Measurements from ENCODE around the gene UTS2. TPM values are rescaled to one million over a fixed set of nuclear protein-coding genes. Genes with fewer than 3 reads are reported as not detected.

The UTS2 gene
- total RNA-seq, 4 donors from 2014 or later: not detected

DNA sequence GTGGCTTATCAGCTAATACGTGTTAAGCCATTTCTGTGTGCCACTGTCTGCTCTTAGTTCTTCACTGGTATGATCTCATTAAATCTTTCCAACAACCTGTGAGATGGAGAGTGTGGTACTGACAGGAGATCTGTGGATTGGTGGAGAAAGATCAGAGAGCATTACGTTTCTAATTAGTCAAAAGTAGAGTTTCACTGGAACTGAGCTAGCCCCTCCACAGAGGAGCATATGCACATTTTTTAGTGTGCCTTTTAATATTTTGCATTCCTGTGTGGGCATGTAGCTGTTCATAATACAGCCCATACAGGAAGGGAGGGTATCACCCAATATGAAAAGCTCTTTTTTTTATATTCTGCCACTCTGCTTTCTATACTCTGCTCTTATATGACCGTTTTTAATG, 31.6 kb downstream of the UTS2 start:
- Histone ChIP-seq H3K27ac (no peak overlapping the region), H3K4me1 (no peaks in the 10 kb centered on the region), H3K27me3 (no peaks in the 10 kb centered on the region), H3K9me3 (no peaks in the 10 kb centered on the region), H3K36me3 (no peaks in the 10 kb centered on the region), H3K4me3 (no peak overlapping the region)
- DNase-seq: no peak
- TF ChIP-seq POLR2A (IDR thresholded peaks at IDR 0.05): no peak
- TF ChIP-seq, protein P1, sequence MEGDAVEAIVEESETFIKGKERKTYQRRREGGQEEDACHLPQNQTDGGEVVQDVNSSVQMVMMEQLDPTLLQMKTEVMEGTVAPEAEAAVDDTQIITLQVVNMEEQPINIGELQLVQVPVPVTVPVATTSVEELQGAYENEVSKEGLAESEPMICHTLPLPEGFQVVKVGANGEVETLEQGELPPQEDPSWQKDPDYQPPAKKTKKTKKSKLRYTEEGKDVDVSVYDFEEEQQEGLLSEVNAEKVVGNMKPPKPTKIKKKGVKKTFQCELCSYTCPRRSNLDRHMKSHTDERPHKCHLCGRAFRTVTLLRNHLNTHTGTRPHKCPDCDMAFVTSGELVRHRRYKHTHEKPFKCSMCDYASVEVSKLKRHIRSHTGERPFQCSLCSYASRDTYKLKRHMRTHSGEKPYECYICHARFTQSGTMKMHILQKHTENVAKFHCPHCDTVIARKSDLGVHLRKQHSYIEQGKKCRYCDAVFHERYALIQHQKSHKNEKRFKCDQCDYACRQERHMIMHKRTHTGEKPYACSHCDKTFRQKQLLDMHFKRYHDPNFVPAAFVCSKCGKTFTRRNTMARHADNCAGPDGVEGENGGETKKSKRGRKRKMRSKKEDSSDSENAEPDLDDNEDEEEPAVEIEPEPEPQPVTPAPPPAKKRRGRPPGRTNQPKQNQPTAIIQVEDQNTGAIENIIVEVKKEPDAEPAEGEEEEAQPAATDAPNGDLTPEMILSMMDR (IDR thresholded peaks at IDR 0.05): no peak
- intact Hi-C loops (cut with DNase I; ENCODE audit: low total_unique reads): no loop called here

DNA sequence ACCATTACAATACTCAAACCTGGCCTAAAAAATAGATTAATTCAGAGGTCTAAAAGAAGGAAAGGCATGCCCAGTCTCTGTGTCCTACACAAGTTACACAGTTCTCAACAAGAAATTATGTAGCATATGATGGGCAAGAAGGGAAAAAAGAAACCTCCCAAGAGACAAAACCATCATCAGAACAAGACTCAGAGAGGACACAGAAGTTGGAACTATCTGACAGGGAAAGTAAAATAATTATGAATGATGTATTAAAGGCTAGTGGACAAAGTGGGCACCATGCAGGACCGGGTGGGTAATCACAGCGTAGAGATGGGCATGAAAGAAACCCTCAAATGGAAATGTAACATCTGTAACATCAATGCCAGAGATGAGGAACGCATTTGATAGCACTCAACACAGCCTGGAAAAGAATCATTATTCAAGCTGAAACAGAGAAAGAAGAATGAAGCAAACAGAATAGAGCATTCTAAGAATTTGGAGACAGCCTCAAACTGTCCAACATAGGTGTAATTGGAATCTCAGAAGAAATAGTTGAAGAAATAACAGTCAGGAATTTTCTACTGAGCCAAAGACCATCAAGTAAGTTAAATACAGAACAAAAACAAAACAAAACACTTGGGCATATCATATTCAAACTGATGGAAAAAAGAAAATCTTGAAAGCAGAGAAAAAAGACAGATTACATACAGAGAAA, 39.0 kb downstream of the UTS2 start:
- Histone ChIP-seq H3K4me3 (no peak overlapping the region), H3K27me3 (no peaks in the 10 kb centered on the region), H3K27ac (no peak overlapping the region), H3K36me3 (no peaks in the 10 kb centered on the region), H3K4me1 (no peaks in the 10 kb centered on the region), H3K9me3 (peaks cover 0 to 11% of the 10 kb centered on the region in 2 donors)
- no peak for DNase-seq
- TF ChIP-seq, protein P1 (IDR thresholded peaks at IDR 0.05): no peak
- TF ChIP-seq POLR2A (IDR thresholded peaks at IDR 0.05): no peak
- intact Hi-C loops (cut with DNase I; ENCODE audit: low total_unique reads): no loop called here

DNA sequence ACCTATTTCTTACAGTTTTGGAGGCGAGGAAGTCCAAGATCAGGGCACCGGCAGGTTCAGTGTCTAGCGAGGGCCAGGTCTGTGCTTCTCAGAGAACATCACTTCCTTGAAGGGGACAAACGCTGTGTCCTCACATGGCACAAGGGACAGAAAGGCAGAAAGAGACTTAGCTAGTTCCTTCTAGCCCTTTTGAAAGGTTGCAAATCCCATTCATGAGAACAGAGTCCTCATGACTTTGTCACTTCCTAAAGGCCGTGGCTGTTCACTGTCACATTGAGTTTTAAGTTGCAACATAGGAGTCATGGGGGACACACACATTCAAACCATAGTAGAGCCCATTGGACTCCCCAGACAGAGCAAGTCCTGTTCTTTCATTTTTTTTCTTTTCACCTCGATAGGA, 41.4 kb downstream of the UTS2 start:
- intact Hi-C loops (cut with DNase I; ENCODE audit: low total_unique reads): no loop called here

DNA sequence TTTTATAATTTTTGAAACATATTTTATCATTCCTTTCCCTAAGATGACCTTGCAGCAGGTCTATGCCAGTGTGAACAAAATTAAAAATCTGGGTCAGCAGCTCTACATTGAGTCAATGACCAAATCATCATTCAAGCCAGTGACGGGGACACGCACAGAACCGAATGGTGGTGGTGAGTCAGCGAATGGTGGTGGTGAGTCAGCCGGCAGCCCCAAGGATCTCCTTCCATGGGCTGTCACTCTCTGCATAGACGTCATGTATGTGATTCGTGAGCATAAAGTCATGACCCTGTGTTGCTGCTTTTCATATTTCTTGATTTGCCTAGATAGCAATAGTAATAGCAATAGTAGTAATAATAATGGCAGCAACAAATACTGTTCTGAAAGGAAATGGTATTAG, 42.5 kb downstream of the UTS2 start:
- no peak for TF ChIP-seq POLR2A (IDR thresholded peaks at IDR 0.05)
- TF ChIP-seq, protein P1 (IDR thresholded peaks at IDR 0.05): no peak
- Histone ChIP-seq H3K4me1 (no peaks in the 10 kb centered on the region), H3K9me3 (peaks cover 0 to 11% of the 10 kb centered on the region in 2 donors), H3K27me3 (no peaks in the 10 kb centered on the region), H3K27ac (no peak overlapping the region), H3K4me3 (no peak overlapping the region), H3K36me3 (no peaks in the 10 kb centered on the region)
- no peak for DNase-seq
- intact Hi-C loops (cut with DNase I; ENCODE audit: low total_unique reads): no loop called here

More for the DNA sequence above, 41.4 kb downstream of the UTS2 start:
- H3K9me3 ChIP-seq: peaks cover 0 to 11% of the 10 kb centered on the region in 2 donors
- no peak overlapping the region for H3K27ac ChIP-seq
- DNase-seq: no peak
- no peaks in the 10 kb centered on the region for H3K36me3 ChIP-seq
- no peaks in the 10 kb centered on the region for H3K4me1 ChIP-seq
- no peaks in the 10 kb centered on the region for H3K27me3 ChIP-seq
- H3K4me3 ChIP-seq: no peak overlapping the region
- no peak for TF ChIP-seq POLR2A (IDR thresholded peaks at IDR 0.05)
- TF ChIP-seq, protein P1 (IDR thresholded peaks at IDR 0.05): no peak

DNA sequence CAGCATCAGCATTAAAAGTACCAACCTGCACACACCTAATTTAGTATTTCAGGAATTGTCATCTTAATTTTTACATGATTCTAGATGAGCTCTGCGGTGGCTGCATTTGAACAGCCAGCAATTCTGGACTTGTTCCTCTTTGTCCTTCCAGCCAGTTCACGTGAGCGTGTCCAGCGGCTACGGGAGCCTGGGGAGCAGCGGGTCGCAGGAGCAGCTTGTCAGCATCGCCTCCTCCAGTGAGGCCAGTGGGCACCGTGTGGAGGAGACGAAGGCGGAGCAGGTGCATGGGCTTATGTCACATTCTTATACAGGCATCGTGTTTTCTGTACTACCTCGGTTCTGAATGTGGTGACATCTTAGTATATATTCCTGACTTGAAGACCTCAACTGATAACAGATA, 43.1 kb downstream of the UTS2 start:
- DNase-seq: no peak
- Histone ChIP-seq H3K27ac (no peak overlapping the region), H3K4me3 (no peak overlapping the region), H3K9me3 (peaks cover 0 to 11% of the 10 kb centered on the region in 2 donors), H3K4me1 (no peaks in the 10 kb centered on the region), H3K36me3 (no peaks in the 10 kb centered on the region), H3K27me3 (no peaks in the 10 kb centered on the region)
- TF ChIP-seq, protein P1 (IDR thresholded peaks at IDR 0.05): no peak
- TF ChIP-seq POLR2A (IDR thresholded peaks at IDR 0.05): no peak
- intact Hi-C loops (cut with DNase I; ENCODE audit: low total_unique reads): no loop called here
